RWPE2 (cell line): ENCODE data around the gene COLQ.
A peak's percentile ranks its signal among the peaks of the same experiment; 100 is the strongest.

Experiments used
- ATAC-seq: fragments of 200-7000 bp; cut with Tn5 transposase; 3 replicates; pipeline ENCODE4 v1.9.1; 2021; ENCODE audit warnings: low read depth
- DNase-seq: peaks from one replicate; pipeline ENCODE4 v3.0.0-alpha.2; 2020; ENCODE audit warnings: low spot score
- H3K27ac ChIP-seq: fragments of 450-650 bp; 2 replicates; pipeline ENCODE4 v1.5.1; 2017; ENCODE audit warnings: mild to moderate bottlenecking; ENCODE audit not compliant: poor library complexity, severe bottlenecking
- H3K27me3 ChIP-seq: fragments of 250-450 bp; sonication (Bioruptor Pico); 2 replicates; pipeline ENCODE4 v1.5.1; 2021; ENCODE audit warnings: mild to moderate bottlenecking, moderate library complexity; ENCODE audit not compliant: insufficient read depth, poor library complexity, severe bottlenecking
- H3K36me3 ChIP-seq: fragments of 250-450 bp; sonication (Bioruptor Pico); 2 replicates; pipeline ENCODE4 v1.5.1; 2020; ENCODE audit warnings: low read depth, mild to moderate bottlenecking, moderate library complexity
- H3K4me1 ChIP-seq: fragments of 250-450 bp; sonication (Bioruptor Pico); 2 replicates; pipeline ENCODE4 v1.5.1; 2021; ENCODE audit warnings: mild to moderate bottlenecking, moderate library complexity; ENCODE audit not compliant: insufficient read depth, poor library complexity, severe bottlenecking
- H3K4me3 ChIP-seq: fragments of 250-450 bp; sonication (Bioruptor Pico); 2 replicates; pipeline ENCODE4 v1.5.1; 2021; ENCODE audit warnings: mild to moderate bottlenecking, moderate library complexity; ENCODE audit not compliant: severe bottlenecking
- H3K9me3 ChIP-seq: fragments of 250-450 bp; sonication (Bioruptor Pico); 2 replicates; pipeline ENCODE4 v1.5.1; 2021; ENCODE audit warnings: mild to moderate bottlenecking, moderate library complexity; ENCODE audit not compliant: severe bottlenecking
- CTCF ChIP-seq: fragments of 450-650 bp; IDR thresholded peaks from one replicate; pipeline ENCODE4 v1.5.1; 2017; ENCODE audit warnings: mild to moderate bottlenecking, moderate library complexity; ENCODE audit not compliant: poor library complexity, severe bottlenecking

COLQ gene

GRCh38 chr3:15521573-15521965 is at the start of gene COLQ:
COLQ (minus strand) TSS chr3:15521706; CDS start chr3:15521625, 81 bp downstream.
- Histone ChIP-seq H3K9me3 (no peaks in the 10 kb centered on the region), H3K36me3 (no peaks in the 10 kb centered on the region), H3K4me1 (no peaks in the 10 kb centered on the region), H3K27ac (no peak within 1 kb of the TSS), H3K27me3 (no peaks in the 10 kb centered on the region), H3K4me3 (no peak within 1 kb of the TSS)
- TF ChIP-seq CTCF, result no peak
- DNase-seq, result no peak
- ATAC-seq, result no peak

GRCh38 chr3:15563190-15563589 is 41.7 kb upstream of the COLQ start:
- DNase-seq (no peak), ATAC-seq (no peak)
- Histone ChIP-seq H3K27me3 (no peaks in the 10 kb centered on the region), H3K36me3 (peaks cover 64% of the 10 kb centered on the region), H3K9me3 (no peaks in the 10 kb centered on the region), H3K27ac (no peak overlapping the region), H3K4me3 (no peak overlapping the region), H3K4me1 (no peaks in the 10 kb centered on the region)
- no peak for TF ChIP-seq CTCF

- Histone ChIP-seq H3K27me3 (no peaks in the 10 kb centered on the region), H3K4me3 (no peak overlapping the region), H3K9me3 (no peaks in the 10 kb centered on the region), H3K4me1 (peaks cover 3% of the 10 kb centered on the region), H3K27ac (no peak overlapping the region), H3K36me3 (peaks cover 58% of the 10 kb centered on the region)
- TF ChIP-seq CTCF, result no peak
- DNase-seq, result no peak
- ATAC-seq, result no peak
These were observed 41.1 kb upstream of the COLQ start for GRCh38 chr3:15562560-15562959.

GRCh38 chr3:15558581-15558980 is 37.1 kb upstream of the COLQ start:
- DNase-seq (no peak), ATAC-seq (no peak)
- Histone ChIP-seq H3K9me3 (no peaks in the 10 kb centered on the region), H3K27me3 (no peaks in the 10 kb centered on the region), H3K36me3 (peaks cover 25% of the 10 kb centered on the region), H3K4me1 (peaks cover 3% of the 10 kb centered on the region), H3K4me3 (no peak overlapping the region), H3K27ac (no peak overlapping the region)
- no peak for TF ChIP-seq CTCF

GRCh38 chr3:15557511-15557946 is 36.0 kb upstream of the COLQ start:
- peaks cover 3% of the 10 kb centered on the region for H3K4me1 ChIP-seq
- peak; percentile 97 for ATAC-seq
- H3K27ac ChIP-seq, result no peak overlapping the region
- TF ChIP-seq CTCF, result peak; percentile 82
- peaks cover 14% of the 10 kb centered on the region for H3K36me3 ChIP-seq
- H3K9me3 ChIP-seq, result no peaks in the 10 kb centered on the region
- H3K27me3 ChIP-seq, result no peaks in the 10 kb centered on the region
- no peak overlapping the region for H3K4me3 ChIP-seq
- no peak for DNase-seq
